H1 (cell line): ENCODE data around the gene CES4A. TPM values are rescaled to one million over a fixed set of nuclear protein-coding genes. Genes with fewer than 3 reads are reported as not detected.

Experiments used
- CTCF ChIA-PET: fragments of 300-600 bp; sonication (Branson Sonifier 250); formaldehyde crosslinking; loops from one replicate; lab custom pipeline; 2021; ENCODE audit not compliant: partially characterized antibody; lab: Charles Lee
- POLR2A ChIA-PET: fragments of 300-600 bp; sonication (Branson Sonifier 250); formaldehyde crosslinking; loops from one replicate; lab custom pipeline; 2021; ENCODE audit warnings: inconsistent platforms; ENCODE audit not compliant: partially characterized antibody; lab: Charles Lee
- DNase-seq, 2 experiments: peaks; one replicate each; pipeline versions ENCODE4 v3.0.0 to v3.0.0-alpha.2; 2010 to 2022; ENCODE audit warnings: low spot score in 2 of 2, low read depth in 1 of 2, mixed read lengths in 1 of 2
- FAIRE-seq: peaks from 2 replicates; lab custom pipeline; 2011; peaks lifted over from hg19 to GRCh38; lab: Jason Lieb, UNC
- H2AFZ ChIP-seq: 2 replicates; pipeline ENCODE4 v1.8.1; 2012; ENCODE audit warnings: low read length, inconsistent platforms
- H2AK5ac ChIP-seq: 2 replicates; pipeline ENCODE4 v1.6.1; 2013; ENCODE audit warnings: low read depth, low read length
- H2BK120ac ChIP-seq: replicated peaks from 2 replicates; pipeline ENCODE3; 2013; ENCODE audit warnings: low read depth, low read length, inconsistent platforms
- H2BK12ac ChIP-seq: 2 replicates; pipeline ENCODE4 v1.6.1; 2013; ENCODE audit warnings: low read depth, low read length
- H2BK15ac ChIP-seq: 2 replicates; pipeline ENCODE4 v1.6.1; 2013; ENCODE audit warnings: low read length
- H2BK20ac ChIP-seq: 2 replicates; pipeline ENCODE4 v1.6.1; 2013; ENCODE audit warnings: low read length
- H2BK5ac ChIP-seq: 2 replicates; pipeline ENCODE4 v1.6.1; 2013; ENCODE audit warnings: low read depth, low read length
- H3K14ac ChIP-seq: 2 replicates; pipeline ENCODE4 v1.6.1; 2013; ENCODE audit warnings: inconsistent platforms; ENCODE audit not compliant: insufficient read length
- H3K18ac ChIP-seq: 2 replicates; pipeline ENCODE4 v1.6.1; 2013; ENCODE audit warnings: low read length; ENCODE audit errors: extremely low read depth
- H3K23ac ChIP-seq: 2 replicates; pipeline ENCODE4 v1.6.1; 2013; ENCODE audit warnings: inconsistent platforms; ENCODE audit not compliant: insufficient read length
- H3K23me2 ChIP-seq: 2 replicates; pipeline ENCODE4 v1.6.1; 2013; ENCODE audit warnings: low read depth, low read length
- H3K27ac ChIP-seq: 2 replicates; pipeline ENCODE4 v1.6.1; 2011; ENCODE audit warnings: low read depth, low read length, inconsistent platforms
- H3K27me3 ChIP-seq, 4 experiments: replicated peaks in 1 of 4; 1 replicate in 1 of 4; 2 replicates in 3 of 4; pipeline versions ENCODE4 v1.6.1 to v1.8.1; 2011 to 2013; ENCODE audit warnings: low read length in 3 of 4, mild to moderate bottlenecking in 3 of 4, inconsistent platforms in 2 of 4, mixed read lengths in 2 of 4, moderate library complexity in 1 of 4; ENCODE audit not compliant: control insufficient read depth in 3 of 4, insufficient read depth in 3 of 4; ENCODE audit errors: extremely low read depth in 1 of 4
- H3K36me3 ChIP-seq, 4 experiments: 2 replicates each; pipeline versions ENCODE4 v1.6.1 to v1.8.1; 2011 to 2013; ENCODE audit warnings: mild to moderate bottlenecking in 4 of 4, low read length in 3 of 4, moderate library complexity in 2 of 4, control low read depth in 1 of 4, inconsistent platforms in 1 of 4; ENCODE audit not compliant: insufficient read depth in 4 of 4, control insufficient read depth in 2 of 4
- H3K4ac ChIP-seq: replicated peaks from 2 replicates; pipeline ENCODE3; 2013; ENCODE audit warnings: low read length, low read depth, mixed read lengths, inconsistent platforms; ENCODE audit not compliant: insufficient read length
- H3K4me1 ChIP-seq, 4 experiments: replicated peaks in 1 of 4; 1 replicate in 1 of 4; 2 replicates in 3 of 4; pipeline versions ENCODE4 v1.6.1 to v1.8.1; 2011 to 2013; ENCODE audit warnings: low read length in 3 of 4, inconsistent platforms in 2 of 4, mixed read lengths in 1 of 4; ENCODE audit not compliant: insufficient read depth in 4 of 4, control insufficient read depth in 3 of 4
- H3K4me2 ChIP-seq, 2 experiments: 2 replicates each; pipeline versions ENCODE4 v1.6.1 to v1.8.1; 2011 to 2013; ENCODE audit warnings: low read depth in 2 of 2, low read length in 2 of 2, control low read depth in 1 of 2, inconsistent platforms in 1 of 2, mild to moderate bottlenecking in 1 of 2; ENCODE audit not compliant: insufficient read depth in 1 of 2
- H3K4me3 ChIP-seq, 4 experiments: fragments of 200-600, 300-600 bp in 1 of 4; sonication (generic), shearing (Covaris generic), sonication (Bioruptor Twin) in 1 of 4; 2 replicates each; pipeline versions ENCODE4 v1.5.1 to v1.8.1; 2011 to 2016; ENCODE audit warnings: low read length in 4 of 4, low read depth in 3 of 4, control low read depth in 2 of 4, inconsistent platforms in 2 of 4, mild to moderate bottlenecking in 2 of 4, mixed read lengths in 1 of 4, moderate library complexity in 1 of 4; ENCODE audit not compliant: insufficient read depth in 2 of 4; ENCODE audit errors: extremely low read depth in 1 of 4
- H3K56ac ChIP-seq: replicated peaks from 2 replicates; pipeline ENCODE3; 2013; ENCODE audit warnings: low read depth, mild to moderate bottlenecking, mixed read lengths, low read length, inconsistent platforms; ENCODE audit not compliant: insufficient read length
- H3K79me1 ChIP-seq: 2 replicates; pipeline ENCODE4 v1.6.1; 2013; ENCODE audit warnings: low read depth, low read length, control low read depth
- H3K79me2 ChIP-seq, 2 experiments: 2 replicates each; pipeline versions ENCODE4 v1.6.1 to v1.8.1; 2012 to 2013; ENCODE audit warnings: low read length in 2 of 2, mild to moderate bottlenecking in 2 of 2, inconsistent platforms in 1 of 2; ENCODE audit not compliant: insufficient read depth in 2 of 2, control insufficient read depth in 1 of 2
- H3K9ac ChIP-seq, 4 experiments: replicated peaks in 1 of 4; 1 replicate in 1 of 4; 2 replicates in 3 of 4; pipeline versions ENCODE4 v1.6.1 to v1.8.1; 2011 to 2013; ENCODE audit warnings: low read depth in 3 of 4, low read length in 3 of 4, control low read depth in 2 of 4, mild to moderate bottlenecking in 2 of 4, moderate library complexity in 2 of 4, inconsistent platforms in 1 of 4; ENCODE audit errors: extremely low read depth in 1 of 4
- H3K9me3 ChIP-seq, 2 experiments: 2 replicates each; pipeline versions ENCODE4 v1.6.1 to v1.8.1; 2012 to 2013; ENCODE audit warnings: mild to moderate bottlenecking in 2 of 2, moderate library complexity in 2 of 2, control low read depth in 1 of 2, inconsistent platforms in 1 of 2, low read depth in 1 of 2, low read length in 1 of 2, mixed read lengths in 1 of 2; ENCODE audit not compliant: insufficient read depth in 2 of 2
- H4K20me1 ChIP-seq, 2 experiments: replicated peaks in 1 of 2; 2 replicates each; pipeline versions ENCODE3 to v1.8.1; 2011 to 2013; ENCODE audit warnings: inconsistent platforms in 2 of 2, low read length in 2 of 2, mild to moderate bottlenecking in 1 of 2; ENCODE audit not compliant: insufficient read depth in 2 of 2, control insufficient read depth in 1 of 2
- H4K5ac ChIP-seq: 2 replicates; pipeline ENCODE4 v1.6.1; 2013; ENCODE audit warnings: low read length, low read depth, mixed read lengths, inconsistent platforms; ENCODE audit not compliant: insufficient read length
- H4K8ac ChIP-seq: 2 replicates; pipeline ENCODE4 v1.8.0; 2013; ENCODE audit warnings: mild to moderate bottlenecking, moderate library complexity, low read length, inconsistent platforms; ENCODE audit not compliant: insufficient read depth; ENCODE audit errors: extremely low read depth
- H4K91ac ChIP-seq: replicated peaks from 2 replicates; pipeline ENCODE3; 2013; ENCODE audit warnings: low read length, mixed read lengths, inconsistent platforms; ENCODE audit not compliant: insufficient read length
- JUN ChIP-seq: IDR thresholded peaks from 2 replicates; pipeline ENCODE4 v1.6.1; 2011; ENCODE audit warnings: low read depth, mild to moderate bottlenecking, improper control_type of control experiment, low read length
- WGBS, 2 experiments: shearing (Covaris generic) in 1 of 2; methylation state at CpG; one replicate each; pipeline versions ENCODE4 v1.1.6 to v1.1.7; 2013 to 2015; ENCODE audit warnings: low lambda C conversion rate in 2 of 2, mixed read lengths in 2 of 2, inconsistent platforms in 1 of 2, low coverage in 1 of 2, missing lambda C conversion rate in 1 of 2; ENCODE audit not compliant: insufficient replicate concordance in 2 of 2, insufficient coverage in 1 of 2, insufficient read length in 1 of 2; ENCODE audit errors: extremely low coverage in 1 of 2, missing lambda C conversion rate in 1 of 2; 5-methylcytosine and 5-hydroxymethylcytosine counted together
- polyA plus RNA-seq, 7 experiments: library from polyadenylated mRNA; depleted of rRNA in 3 of 7; stranded (reverse) in 5 of 7; unstranded in 2 of 7; fragments of >200 nt in 5 of 7; fragments of 200-250 nt in 2 of 7; gene quantifications; 1 replicate in 5 of 7; 2 replicates in 1 of 7; 4 replicates in 1 of 7; pipeline versions ENCODE4 v1.2.1 to v1.2.3, GENCODE V29; 2011 to 2013; ENCODE audit warnings: missing spikeins in 2 of 7, mixed read lengths in 2 of 7
- total RNA-seq: library from RNA; stranded (reverse); fragmentation: NEBNext Ultra II Directional; extraction: Animal tissue kit (Norgen Biotek cat#: 25700); gene quantifications from 2 replicates; pipeline ENCODE4 v1.2.1, GENCODE V29; 2021

Gene CES4A
- total and polyA plus RNA-seq, 2 of the 8 experiments (the other 6 are each of a cell fraction or from before 2014, with no cell fraction given), result 0.93 to 1.5 TPM

- Histone ChIP-seq H3K56ac (no peak overlapping the region), H2BK5ac (no peak overlapping the region), H4K5ac (no peak overlapping the region), H3K4me3 (no peak overlapping the region), H3K23me2 (no peaks in the 10 kb centered on the region), H3K23ac (no peak overlapping the region), H4K8ac (peak overlapping the region; percentile 69; the same call in 1 of the 2 replicates), H2AFZ (no peak overlapping the region), H3K4ac (no peak overlapping the region), H2BK12ac (no peak overlapping the region), H3K18ac (no peak overlapping the region), H2AK5ac (no peak overlapping the region), H2BK120ac (no peak overlapping the region), H2BK15ac (no peak overlapping the region), H3K36me3 (no peaks in the 10 kb centered on the region), H3K4me1 (no peaks in the 10 kb centered on the region; a peak in 1 of 7 replicates), H3K4me2 (no peak overlapping the region), H3K9ac (no peak overlapping the region), H3K79me2 (no peaks in the 10 kb centered on the region), H3K9me3 (no peaks in the 10 kb centered on the region), H3K14ac (no peak overlapping the region), H3K79me1 (no peaks in the 10 kb centered on the region), H4K20me1 (no peaks in the 10 kb centered on the region), H3K27me3 (peaks cover 0 to 4% (median 1%) of the 10 kb centered on the region in 4 experiments; a peak in 3 of 7 replicates), H2BK20ac (no peak overlapping the region), H3K27ac (no peak overlapping the region), H4K91ac (no peak overlapping the region)
- ChIA-PET POLR2A (interaction anchor here (2.0 kb wide), 1 partner anchor 9 kb away, joined by 6 read pairs; no protein-coding TSS in a partner anchor), CTCF (interaction anchor here (0.6 to 9.9 kb wide), 9 partner anchors 20 to 266 kb away, joined by 3 to 164 read pairs (median 4); partner anchors contain the start of genes FBXL8, PHAF1 and TRADD)
- WGBS, 2 experiments, result 94% methylated on average over 3 of the region's 3 CpGs; no CpG with 5 or more reads in 1 of the 2 experiments
- FAIRE-seq (no peak), DNase-seq (no peak)
- TF ChIP-seq JUN, result no peak
Observed at GRCh38 chr16:67021321-67021720, 32.9 kb downstream of the CES4A start.
